ENCODE measurements around the gene CFLAR. TPM values are rescaled to one million over a fixed set of nuclear protein-coding genes. Genes with fewer than 3 reads are reported as not detected.
"Not testable (repeated sequence)": the region's sequence is repeated elsewhere in the genome, so short reads cannot be mapped to it uniquely, and the experiment has no call there.

Gene CFLAR
- total and polyA plus RNA-seq, 8 donors: 34.6 to 101 (median 49.7) TPM

DNA sequence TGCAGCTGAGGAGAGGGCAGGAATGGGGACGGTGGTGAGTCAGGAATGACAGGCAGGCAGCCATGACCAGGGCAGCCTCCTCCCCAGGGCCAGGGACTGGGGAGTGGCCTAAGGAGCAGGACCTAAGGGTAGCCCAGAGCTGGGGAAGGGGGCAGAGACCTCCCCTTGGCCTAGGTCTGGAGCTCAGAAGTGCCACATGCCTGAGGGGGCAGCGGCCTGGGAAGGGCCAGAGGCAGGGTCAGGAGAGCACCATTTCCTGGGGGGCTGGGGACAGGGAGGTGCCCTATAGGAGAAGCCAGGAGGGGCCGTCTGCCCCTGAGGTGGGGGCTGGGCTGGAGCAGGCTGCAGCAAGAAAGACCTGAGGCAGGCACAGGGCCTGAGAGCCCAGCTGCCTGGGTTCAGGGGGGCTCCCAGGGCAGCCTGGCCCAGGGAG, 20.9 kb downstream of the CFLAR start:
- Histone ChIP-seq H3K36me3 (peaks cover 0 to 65% (median 31%) of the 10 kb centered on the region in 3 donors), H3K9me3 (no peaks in the 10 kb centered on the region), H3K27me3 (no peaks in the 10 kb centered on the region), H3K27ac (no peak overlapping the region), H3K4me1 (no peaks in the 10 kb centered on the region), H3K4me3 (no peak overlapping the region)
- FAIRE-seq: no peak
- WGBS, 2 donors: 76 to 85% methylated on average over 3 of the region's 3 CpGs
- intact Hi-C loops (cut with DNase I): no loop called here
- DNase-seq: peak in 1 of 6 donors; percentile 68
- no peak for ATAC-seq
- TF ChIP-seq, protein P1, sequence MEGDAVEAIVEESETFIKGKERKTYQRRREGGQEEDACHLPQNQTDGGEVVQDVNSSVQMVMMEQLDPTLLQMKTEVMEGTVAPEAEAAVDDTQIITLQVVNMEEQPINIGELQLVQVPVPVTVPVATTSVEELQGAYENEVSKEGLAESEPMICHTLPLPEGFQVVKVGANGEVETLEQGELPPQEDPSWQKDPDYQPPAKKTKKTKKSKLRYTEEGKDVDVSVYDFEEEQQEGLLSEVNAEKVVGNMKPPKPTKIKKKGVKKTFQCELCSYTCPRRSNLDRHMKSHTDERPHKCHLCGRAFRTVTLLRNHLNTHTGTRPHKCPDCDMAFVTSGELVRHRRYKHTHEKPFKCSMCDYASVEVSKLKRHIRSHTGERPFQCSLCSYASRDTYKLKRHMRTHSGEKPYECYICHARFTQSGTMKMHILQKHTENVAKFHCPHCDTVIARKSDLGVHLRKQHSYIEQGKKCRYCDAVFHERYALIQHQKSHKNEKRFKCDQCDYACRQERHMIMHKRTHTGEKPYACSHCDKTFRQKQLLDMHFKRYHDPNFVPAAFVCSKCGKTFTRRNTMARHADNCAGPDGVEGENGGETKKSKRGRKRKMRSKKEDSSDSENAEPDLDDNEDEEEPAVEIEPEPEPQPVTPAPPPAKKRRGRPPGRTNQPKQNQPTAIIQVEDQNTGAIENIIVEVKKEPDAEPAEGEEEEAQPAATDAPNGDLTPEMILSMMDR (IDR thresholded peaks at IDR 0.05): no peak

DNA sequence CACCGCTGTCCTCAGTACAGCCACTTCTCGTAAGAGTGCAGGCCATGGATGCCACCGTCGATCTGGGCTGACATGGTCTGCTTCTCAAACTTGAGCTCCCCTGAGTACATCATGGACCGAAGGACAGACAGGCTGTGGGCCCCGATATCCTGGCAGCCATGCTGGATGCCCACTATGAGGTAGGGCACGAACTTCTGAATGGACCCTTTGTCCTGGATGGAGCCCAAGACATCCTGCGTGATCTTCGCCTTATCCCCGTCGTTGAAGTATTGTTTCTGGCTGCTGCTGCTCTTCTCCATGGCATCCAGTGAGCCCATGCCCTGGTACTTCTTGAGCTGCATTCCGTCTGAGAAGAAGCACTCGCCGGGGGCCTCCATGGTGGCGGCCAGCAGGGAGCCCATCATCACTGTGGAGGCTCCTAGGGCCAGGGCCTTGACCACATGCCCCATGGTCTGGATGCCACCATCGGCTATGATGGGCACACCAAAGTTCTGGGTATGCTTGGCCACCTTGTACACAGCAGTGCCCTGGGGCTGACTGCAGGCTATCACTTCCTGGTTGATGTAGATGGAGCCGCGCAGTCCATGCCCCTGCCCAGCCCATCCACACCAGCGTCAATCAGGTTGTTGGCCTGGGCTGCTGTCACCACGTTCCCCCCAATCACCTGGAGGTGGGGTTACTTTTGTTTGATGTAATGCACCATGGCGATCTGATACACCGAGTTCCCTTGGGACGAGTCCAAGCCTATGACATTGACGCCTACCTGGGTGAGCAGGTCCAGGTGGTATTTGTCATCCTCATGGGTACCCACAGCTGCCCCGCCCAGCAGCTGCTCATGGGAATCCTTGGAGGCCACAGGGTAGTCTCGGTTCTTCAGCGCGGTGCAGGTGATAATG, 21.8 kb downstream of the CFLAR start:
- DNase-seq (no peak), FAIRE-seq (no peak), ATAC-seq (peak in 2 of 4 donors; percentile 14 to 32)
- H3K4me3 ChIP-seq: no peak overlapping the region
- peaks cover 0 to 72% (median 31%) of the 10 kb centered on the region in 3 donors for H3K36me3 ChIP-seq
- no peaks in the 10 kb centered on the region for H3K27me3 ChIP-seq
- H3K9me3 ChIP-seq: no peaks in the 10 kb centered on the region
- 88% methylated on average over 28 of the region's 28 CpGs for WGBS, 2 donors
- H3K4me1 ChIP-seq: no peaks in the 10 kb centered on the region
- H3K27ac ChIP-seq: no peak overlapping the region
- intact Hi-C loops (cut with DNase I): no loop called here
- TF ChIP-seq, protein P1 (IDR thresholded peaks at IDR 0.05): no peak

DNA sequence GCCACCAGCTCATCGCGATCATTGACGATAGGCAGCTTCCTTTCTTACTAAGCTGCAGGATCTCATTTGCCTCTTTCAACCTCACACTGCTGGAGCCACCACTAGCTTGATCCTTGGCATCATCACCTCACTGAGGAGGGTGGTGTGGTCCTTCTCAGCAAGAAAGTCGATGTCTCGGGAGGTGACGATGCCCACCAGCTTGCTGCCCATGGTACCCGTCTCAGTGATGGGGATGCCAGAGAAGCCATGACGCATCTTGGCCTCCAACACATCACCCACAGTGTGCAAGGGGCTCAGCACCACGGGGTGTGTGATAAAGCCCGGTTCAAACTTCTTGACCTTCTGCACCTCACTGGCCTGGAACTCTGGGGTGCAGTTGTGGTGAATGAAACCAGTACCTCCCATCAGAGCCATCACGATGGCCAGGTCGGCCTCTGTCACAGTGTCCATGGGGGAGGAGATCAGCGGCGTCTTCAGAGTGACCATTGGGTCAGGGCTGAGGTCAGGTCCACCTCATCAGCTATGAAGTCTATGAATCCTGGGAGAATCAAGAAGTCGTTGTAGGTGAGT, 22.5 kb downstream of the CFLAR start:
- no peaks in the 10 kb centered on the region for H3K27me3 ChIP-seq
- no peak overlapping the region for H3K27ac ChIP-seq
- no peak for DNase-seq
- H3K9me3 ChIP-seq: no peaks in the 10 kb centered on the region
- H3K4me1 ChIP-seq: no peaks in the 10 kb centered on the region
- H3K36me3 ChIP-seq: peaks cover 0 to 77% (median 31%) of the 10 kb centered on the region in 3 donors
- TF ChIP-seq, protein P1 (IDR thresholded peaks at IDR 0.05): no peak
- 90 to 93% methylated on average over 15 of the region's 15 CpGs for WGBS, 2 donors
- intact Hi-C loops (cut with DNase I): no loop called here
- FAIRE-seq: no peak
- no peak overlapping the region for H3K4me3 ChIP-seq
- ATAC-seq: no peak

DNA sequence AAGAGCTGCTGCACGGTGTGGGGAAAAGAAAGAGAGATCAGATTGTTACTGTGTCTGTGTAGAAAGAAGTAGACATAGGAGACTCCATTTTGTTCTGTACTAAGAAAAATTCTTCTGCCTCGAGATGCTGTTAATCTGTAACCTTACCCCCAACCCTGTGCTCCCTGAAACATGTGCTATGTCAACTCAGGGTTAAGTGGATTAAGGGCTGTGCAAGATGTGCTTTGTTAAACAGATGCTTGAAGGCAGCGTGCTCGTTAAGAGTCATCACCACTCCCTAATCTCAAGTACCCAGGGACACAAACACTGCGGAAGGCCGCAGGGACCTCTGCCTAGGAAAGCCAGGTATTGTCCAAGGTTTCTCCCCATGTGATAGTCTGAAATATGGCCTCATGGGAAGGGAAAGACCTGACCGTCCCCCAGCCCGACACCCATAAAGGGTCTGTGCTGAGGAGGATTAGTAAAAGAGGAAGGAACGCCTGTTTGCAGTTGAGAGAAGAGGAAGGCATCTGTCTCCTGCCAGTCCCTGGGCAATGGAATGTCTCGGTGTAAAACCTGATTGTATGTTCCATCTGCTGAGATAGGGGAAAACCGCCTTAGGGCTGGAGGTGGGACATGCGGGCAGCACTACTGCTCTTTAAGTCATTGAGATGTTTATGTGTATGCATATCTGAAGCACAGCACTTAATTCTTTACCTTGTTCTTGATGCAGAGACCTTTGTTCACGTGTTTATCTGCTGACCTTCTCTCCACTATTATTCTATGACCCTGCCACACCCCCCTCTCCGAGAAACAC, 23.2 kb downstream of the CFLAR start:
- peaks cover 0 to 77% (median 31%) of the 10 kb centered on the region in 3 donors for H3K36me3 ChIP-seq
- intact Hi-C loops (cut with DNase I); H3K9me3 ChIP-seq; FAIRE-seq; H3K4me3 ChIP-seq; DNase-seq; H3K27ac ChIP-seq; ATAC-seq; H3K4me1 ChIP-seq; H3K27me3 ChIP-seq: not testable (repeated sequence)
- WGBS, 2 donors: 72 to 90% methylated on average over 12 to 14 of the region's 14 CpGs
